AG04449 (cell line): Measurements from ENCODE around the gene SLC22A1.

Source experiments
- CTCF ChIA-PET: fragments of 350-600 bp; formaldehyde crosslinking; extraction: SDS; loops from one replicate; lab custom pipeline; 2021; ENCODE audit warnings: antibody characterized with exemption; lab: Yijun Ruan, JAX
- POLR2A ChIA-PET: fragments of 400-600, 350-600 bp; formaldehyde crosslinking; extraction: SDS; loops from one replicate; lab custom pipeline; 2020; ENCODE audit warnings: antibody characterized with exemption, inconsistent platforms; lab: Yijun Ruan, JAX
- DNase-seq: peaks from one replicate; pipeline ENCODE4 v3.0.0-alpha.2; 2010; ENCODE audit warnings: low read depth, low spot score
- H3K4me3 ChIP-seq: 2 replicates; pipeline ENCODE4 v1.5.1; 2011; ENCODE audit warnings: low read depth, mild to moderate bottlenecking, control low read depth, low read length
- CTCF ChIP-seq: IDR thresholded peaks from one replicate; pipeline ENCODE4 v1.5.1; 2011; ENCODE audit warnings: mild to moderate bottlenecking, moderate library complexity, low read length, control low read depth, inconsistent platforms; ENCODE audit not compliant: insufficient read depth; ENCODE audit errors: missing control alignments

The SLC22A1 gene

DNA sequence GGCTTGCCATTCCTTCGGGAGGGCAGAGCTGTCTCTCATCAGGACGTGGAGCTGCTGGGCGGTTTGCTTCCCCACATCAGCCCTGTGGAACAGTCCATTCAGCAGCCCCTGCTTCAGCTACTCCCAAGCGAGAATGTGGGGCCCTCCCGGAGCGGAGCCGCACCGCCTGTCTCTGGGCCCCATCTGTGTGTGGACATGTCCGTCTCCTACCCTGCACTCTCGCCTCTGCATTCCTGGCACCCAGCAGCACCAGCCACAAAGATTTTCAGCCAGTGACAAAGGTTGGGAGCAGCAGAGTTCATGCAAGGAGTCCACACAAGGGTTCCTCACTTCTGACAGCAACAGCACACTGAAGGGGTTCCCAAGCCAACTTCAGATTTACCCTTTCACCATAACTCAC, 29.0 kb upstream of the SLC22A1 start:
- TF ChIP-seq CTCF: no peak
- ChIA-PET POLR2A (no interaction called here), CTCF (interaction anchor here (1.1 to 1.5 kb wide), 2 partner anchors 20 to 363 kb away, joined by 3 to 5 read pairs; no protein-coding TSS in a partner anchor)
- H3K4me3 ChIP-seq: no peak overlapping the region
- DNase-seq: no peak

DNA sequence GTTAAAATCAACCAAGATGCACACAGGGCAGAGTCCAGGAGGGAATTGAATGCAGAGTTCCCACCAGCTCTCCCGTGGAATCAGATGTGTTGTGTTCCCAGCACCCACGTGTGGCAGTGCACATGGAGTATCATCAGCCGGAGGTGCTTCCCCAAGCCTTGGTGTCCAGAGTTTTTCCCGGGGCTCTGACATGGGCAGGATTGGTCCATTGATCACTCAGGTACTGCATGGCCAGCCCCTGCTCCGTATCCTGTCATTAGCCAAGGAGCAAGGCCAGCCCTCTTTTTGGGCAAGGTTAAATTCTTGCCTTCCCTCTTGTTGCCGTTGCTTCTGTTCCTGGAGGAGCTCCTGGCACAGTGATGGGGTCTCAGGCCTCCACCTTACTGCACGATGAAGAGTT, 28.6 kb upstream of the SLC22A1 start:
- no peak for TF ChIP-seq CTCF
- ChIA-PET POLR2A (no interaction called here), CTCF (interaction anchor here (1.1 to 1.5 kb wide), 2 partner anchors 20 to 362 kb away, joined by 3 to 5 read pairs; no protein-coding TSS in a partner anchor)
- DNase-seq: no peak
- H3K4me3 ChIP-seq: no peak overlapping the region

GRCh38 chr6:160093946-160094345, 27.7 kb upstream of the SLC22A1 start:
- no peak overlapping the region for H3K4me3 ChIP-seq
- DNase-seq: no peak
- TF ChIP-seq CTCF: no peak
- ChIA-PET POLR2A (no interaction called here), CTCF (interaction anchor here (3.2 kb wide), 1 partner anchor 361 kb away, joined by 13 read pairs; no protein-coding TSS in a partner anchor)

DNA sequence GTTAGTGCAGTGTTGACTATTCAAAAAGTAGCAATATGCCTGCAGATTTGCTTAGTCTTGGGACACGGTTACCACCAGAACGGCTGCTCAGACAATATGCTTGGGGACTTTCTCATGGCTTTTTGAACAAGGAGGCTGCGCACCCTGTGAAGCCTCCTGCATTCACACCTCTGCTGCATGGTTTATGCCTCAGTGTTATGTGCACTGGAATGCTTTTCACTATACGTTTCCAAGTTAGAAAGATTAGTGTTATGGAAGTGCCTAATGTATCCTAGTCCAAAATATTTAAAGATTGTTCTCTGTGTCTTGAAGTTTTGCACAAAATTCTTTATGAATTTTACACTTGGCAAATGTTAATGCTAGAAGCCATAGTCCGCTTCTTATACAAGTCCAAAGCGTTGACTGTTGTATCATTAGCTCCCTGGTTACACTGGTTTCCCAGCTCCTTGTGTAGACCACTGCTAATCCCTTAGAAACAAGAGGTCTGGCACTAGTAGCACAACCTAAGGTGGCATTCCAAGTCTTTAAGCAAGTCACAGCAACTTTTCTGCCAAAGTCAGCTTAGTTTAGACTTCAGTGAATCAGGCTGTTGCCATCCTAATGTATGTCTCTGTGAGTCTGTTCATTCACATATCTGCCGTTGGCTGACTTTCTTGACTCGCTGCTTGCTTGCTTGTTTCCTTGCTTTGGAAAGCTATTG, 26.3 kb upstream of the SLC22A1 start:
- TF ChIP-seq CTCF: no peak
- H3K4me3 ChIP-seq: no peak overlapping the region
- ChIA-PET POLR2A (no interaction called here), CTCF (interaction anchor here (1.5 to 6.5 kb wide), 4 partner anchors 8 to 425 kb away, joined by 4 to 63 read pairs (median 10); no protein-coding TSS in a partner anchor)
- DNase-seq: no peak

GRCh38 chr6:160101277-160102205, 20.1 kb upstream of the SLC22A1 start:
- no peak for TF ChIP-seq CTCF
- ChIA-PET POLR2A (no interaction called here), CTCF (interaction anchor here (1.2 to 6.5 kb wide), 8 partner anchors 9 to 433 kb away, joined by 3 to 63 read pairs (median 3); no protein-coding TSS in a partner anchor)
- DNase-seq: no peak
- H3K4me3 ChIP-seq: no peak overlapping the region
